ENCODE measurements around the gene CEP162.
"Not testable (repeated sequence)": the region's sequence is repeated elsewhere in the genome, so short reads cannot be mapped to it uniquely, and the experiment has no call there.

Gene CEP162

GRCh38 chr6:84086545-84087429, 140.7 kb downstream of the CEP162 start:
- DNase-seq (ENCODE audit: low spot score), result no peak

GRCh38 chr6:84086056-84086455, 141.4 kb downstream of the CEP162 start:
- no peak for DNase-seq (ENCODE audit: low spot score)

GRCh38 chr6:84084705-84085104, 142.7 kb downstream of the CEP162 start:
- DNase-seq (ENCODE audit: low spot score), result not testable (repeated sequence)

DNA sequence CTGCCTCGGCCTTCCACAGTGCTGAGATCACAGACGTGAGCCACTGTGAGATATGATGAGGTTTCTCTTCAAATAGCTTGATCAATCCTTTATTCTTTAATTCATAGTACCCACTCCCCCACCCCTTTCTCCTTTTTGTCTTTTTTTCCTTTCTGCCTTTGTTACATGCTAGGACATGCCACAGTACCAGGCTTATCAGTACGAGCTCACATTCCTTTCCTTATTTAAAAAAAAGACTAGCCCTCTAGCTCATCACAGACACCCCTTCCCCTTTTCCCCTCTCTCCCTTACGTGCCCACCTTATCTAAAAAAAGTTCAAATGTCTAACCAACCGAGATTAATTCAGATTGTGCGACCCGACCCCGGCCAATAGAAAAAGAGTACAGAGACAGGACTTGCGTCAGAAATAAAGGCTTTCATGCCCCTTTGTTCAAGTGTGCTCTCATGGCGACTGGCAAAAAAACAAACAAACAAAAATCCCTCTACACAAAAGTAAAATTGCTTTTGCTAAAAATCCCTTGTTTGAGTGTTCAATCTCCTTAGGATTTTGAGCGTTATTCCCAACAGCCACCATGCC, 144.7 kb downstream of the CEP162 start:
- DNase-seq (ENCODE audit: low spot score), result no peak

GRCh38 chr6:84081222-84081621, 146.2 kb downstream of the CEP162 start:
- no peak for DNase-seq (ENCODE audit: low spot score)

GRCh38 chr6:84078335-84078734, 149.1 kb downstream of the CEP162 start:
- no peak for DNase-seq (ENCODE audit: low spot score)

- no peak for DNase-seq (ENCODE audit: low spot score)
These were observed 149.8 kb downstream of the CEP162 start for GRCh38 chr6:84077645-84078044.

DNA sequence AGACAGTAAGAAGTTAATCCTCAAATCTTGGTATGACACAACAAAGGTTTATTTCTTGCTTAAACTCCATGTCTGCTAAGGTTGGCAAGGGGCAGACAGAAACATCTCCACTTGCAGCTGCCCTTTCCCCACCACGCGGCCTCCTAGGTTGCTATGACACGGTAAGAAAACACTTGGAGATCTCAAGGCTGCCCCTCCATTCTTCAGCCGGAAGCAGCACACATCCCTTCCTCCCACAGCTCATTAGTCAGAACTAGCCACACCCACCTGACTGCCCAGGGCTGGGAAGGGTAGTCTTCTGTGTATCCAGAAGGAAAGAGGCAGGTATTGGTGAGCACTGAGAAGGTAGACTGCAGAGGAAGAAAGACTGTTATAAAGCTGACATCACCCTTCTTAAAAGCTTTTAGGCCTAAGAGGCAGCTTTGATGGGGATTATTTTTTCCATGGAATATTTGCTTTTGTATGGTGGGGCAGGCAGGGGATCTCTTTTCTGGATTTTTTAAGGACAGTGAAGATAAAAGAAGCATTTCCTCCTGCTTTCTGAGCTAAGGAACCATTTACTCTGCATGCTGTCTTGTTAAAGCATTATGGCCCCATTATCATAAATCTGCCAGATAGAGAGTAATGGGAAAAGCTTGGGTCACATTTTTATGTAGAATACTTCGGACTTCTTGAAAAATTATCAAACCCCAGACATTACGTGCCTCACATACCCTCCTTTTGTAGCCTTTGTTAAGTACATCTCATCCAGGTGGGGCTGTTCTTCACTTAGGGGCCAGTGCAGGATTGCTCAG, 152.3 kb downstream of the CEP162 start:
- DNase-seq (ENCODE audit: low spot score), result no peak
